Measurements from ENCODE around the gene ADIG.

DNA sequence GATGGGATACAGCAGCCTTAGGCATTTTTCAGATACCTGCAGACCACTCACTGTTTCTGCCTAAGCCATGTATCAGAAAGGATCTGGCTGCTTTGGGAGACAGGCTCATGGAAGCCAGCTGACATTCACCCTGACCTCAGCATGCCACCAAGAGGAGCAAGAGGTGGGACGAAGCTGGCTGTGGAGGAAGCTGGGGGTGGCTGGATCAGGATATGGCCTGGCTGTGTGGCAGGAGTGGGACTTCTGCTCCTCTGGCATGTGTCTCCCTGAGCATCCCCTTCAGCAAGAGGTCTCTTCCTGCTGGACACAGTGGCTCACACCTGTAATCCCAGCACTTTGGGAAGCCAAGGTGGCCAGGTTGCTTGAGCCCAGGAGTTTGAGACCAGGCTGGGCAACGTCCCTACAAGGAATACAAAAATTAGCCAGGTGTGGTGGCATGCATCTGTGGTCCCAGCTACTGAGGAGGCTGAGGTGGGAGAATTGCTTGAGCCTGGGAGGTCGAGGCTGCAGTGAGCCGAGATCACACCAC, 897 bp downstream of the ADIG start:
- TF ChIP-seq POLR2A (IDR thresholded peaks at IDR 0.05) (no peak), POLR2AphosphoS5 (IDR thresholded peaks at IDR 0.05) (no peak), EP300 (IDR thresholded peaks at IDR 0.05; ENCODE audit: low read depth) (no peak)
- TF ChIP-seq, protein P1, sequence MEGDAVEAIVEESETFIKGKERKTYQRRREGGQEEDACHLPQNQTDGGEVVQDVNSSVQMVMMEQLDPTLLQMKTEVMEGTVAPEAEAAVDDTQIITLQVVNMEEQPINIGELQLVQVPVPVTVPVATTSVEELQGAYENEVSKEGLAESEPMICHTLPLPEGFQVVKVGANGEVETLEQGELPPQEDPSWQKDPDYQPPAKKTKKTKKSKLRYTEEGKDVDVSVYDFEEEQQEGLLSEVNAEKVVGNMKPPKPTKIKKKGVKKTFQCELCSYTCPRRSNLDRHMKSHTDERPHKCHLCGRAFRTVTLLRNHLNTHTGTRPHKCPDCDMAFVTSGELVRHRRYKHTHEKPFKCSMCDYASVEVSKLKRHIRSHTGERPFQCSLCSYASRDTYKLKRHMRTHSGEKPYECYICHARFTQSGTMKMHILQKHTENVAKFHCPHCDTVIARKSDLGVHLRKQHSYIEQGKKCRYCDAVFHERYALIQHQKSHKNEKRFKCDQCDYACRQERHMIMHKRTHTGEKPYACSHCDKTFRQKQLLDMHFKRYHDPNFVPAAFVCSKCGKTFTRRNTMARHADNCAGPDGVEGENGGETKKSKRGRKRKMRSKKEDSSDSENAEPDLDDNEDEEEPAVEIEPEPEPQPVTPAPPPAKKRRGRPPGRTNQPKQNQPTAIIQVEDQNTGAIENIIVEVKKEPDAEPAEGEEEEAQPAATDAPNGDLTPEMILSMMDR (IDR thresholded peaks at IDR 0.05), result no peak
